Measurements from ENCODE around the gene MAMDC2.
A peak's percentile ranks its signal among the peaks of the same experiment; 100 is the strongest.
"Not testable (repeated sequence)": the region's sequence is repeated elsewhere in the genome, so short reads cannot be mapped to it uniquely, and the experiment has no call there.

MAMDC2 gene

GRCh38 chr9:70043689-70044489, at the start of gene MAMDC2:
Gene MAMDC2 (plus strand): TSS chr9:70043848. CDS start chr9:70044198, 350 bp downstream.
- no peak for DNase-seq

GRCh38 chr9:69995846-69996245, 47.8 kb upstream of the MAMDC2 start:
- no peak for DNase-seq

GRCh38 chr9:69996967-69997366, 46.7 kb upstream of the MAMDC2 start:
- DNase-seq, result no peak

GRCh38 chr9:69997524-69997923, 46.1 kb upstream of the MAMDC2 start:
- no peak for DNase-seq

- DNase-seq, result no peak
Observed at GRCh38 chr9:69999315-69999714, 44.3 kb upstream of the MAMDC2 start.

GRCh38 chr9:70000469-70000868, 43.2 kb upstream of the MAMDC2 start:
- DNase-seq, result no peak

GRCh38 chr9:70003901-70004714, 39.5 kb upstream of the MAMDC2 start:
- no peak for DNase-seq

- DNase-seq, result no peak
Observed at GRCh38 chr9:70006306-70006705, 37.3 kb upstream of the MAMDC2 start.

- DNase-seq, result no peak
Observed at GRCh38 chr9:70007831-70008230, 35.8 kb upstream of the MAMDC2 start.

- DNase-seq, result no peak
Observed at GRCh38 chr9:70010015-70010414, 33.6 kb upstream of the MAMDC2 start.

- DNase-seq, result no peak
Observed at GRCh38 chr9:70011366-70011765, 32.3 kb upstream of the MAMDC2 start.

GRCh38 chr9:70012569-70012968, 31.1 kb upstream of the MAMDC2 start:
- no peak for DNase-seq

GRCh38 chr9:70013598-70014196, 30.0 kb upstream of the MAMDC2 start:
- no peak for DNase-seq

- DNase-seq, result no peak
Observed at GRCh38 chr9:70015099-70015498, 28.5 kb upstream of the MAMDC2 start.

GRCh38 chr9:70020217-70020616, 23.4 kb upstream of the MAMDC2 start:
- DNase-seq, result no peak

GRCh38 chr9:70020991-70021571, 22.6 kb upstream of the MAMDC2 start:
- DNase-seq, result no peak

- no peak for DNase-seq
Observed at GRCh38 chr9:70028287-70028686, 15.4 kb upstream of the MAMDC2 start.

- DNase-seq, result no peak
Observed at GRCh38 chr9:70030156-70030555, 13.5 kb upstream of the MAMDC2 start.

- DNase-seq, result peak; percentile 5
Observed at GRCh38 chr9:70031141-70031545, 12.5 kb upstream of the MAMDC2 start.

- no peak for DNase-seq
Observed at GRCh38 chr9:70034271-70034711, 9.4 kb upstream of the MAMDC2 start.

GRCh38 chr9:70035691-70036090, 8.0 kb upstream of the MAMDC2 start:
- no peak for DNase-seq

- no peak for DNase-seq
Observed at GRCh38 chr9:70036641-70037040, 7.0 kb upstream of the MAMDC2 start.

GRCh38 chr9:70038171-70038621, 5.5 kb upstream of the MAMDC2 start:
- DNase-seq, result not testable (repeated sequence)

Data from activated CD4-positive, alpha-beta T cell treated with anti-CD3 and anti-CD28 coated beads, Interleukin-2, amount 50 U/mL, for 16 hours (primary cell).